Fibroblast of mammary gland (primary cell): Measurements from ENCODE around the gene DLX1.
A peak's percentile ranks its signal among the peaks of the same experiment; 100 is the strongest.

Experiments
- DNase-seq: peaks from one replicate; pipeline ENCODE4 v3.0.0-alpha.2; 2010; ENCODE audit warnings: low read depth
- H3K4me3 ChIP-seq: 2 replicates; pipeline ENCODE4 v1.5.1; 2011; ENCODE audit warnings: low read depth, mild to moderate bottlenecking, low read length, moderate library complexity; ENCODE audit not compliant: control insufficient read depth
- CTCF ChIP-seq: conservative IDR thresholded peaks from 2 replicates; pipeline ENCODE4 v1.5.1; 2011; ENCODE audit warnings: low read depth, low read length, inconsistent platforms; ENCODE audit not compliant: control insufficient read depth, insufficient read depth

The DLX1 gene

GRCh38 chr2:172085460-172086159, at the start of gene DLX1:
TSS of gene DLX1 (plus strand) at chr2:172085507. CDS start at chr2:172085678, 171 bp downstream.
- TF ChIP-seq CTCF: no peak
- DNase-seq: no peak
- H3K4me3 ChIP-seq: peak within 1 kb of the TSS; percentile 49

- no peak for DNase-seq
- no peak overlapping the region for H3K4me3 ChIP-seq
- no peak for TF ChIP-seq CTCF
These were observed 47.2 kb upstream of the DLX1 start for GRCh38 chr2:172038121-172038520.

GRCh38 chr2:172038604-172039003, 46.7 kb upstream of the DLX1 start:
- no peak overlapping the region for H3K4me3 ChIP-seq
- DNase-seq: peak; percentile 56
- no peak for TF ChIP-seq CTCF

GRCh38 chr2:172039011-172039704, 46.1 kb upstream of the DLX1 start:
- no peak overlapping the region for H3K4me3 ChIP-seq
- no peak for DNase-seq
- no peak for TF ChIP-seq CTCF

- no peak for DNase-seq
- no peak overlapping the region for H3K4me3 ChIP-seq
- no peak for TF ChIP-seq CTCF
These were observed 45.0 kb upstream of the DLX1 start for GRCh38 chr2:172040311-172040710.

- TF ChIP-seq CTCF: no peak
- H3K4me3 ChIP-seq: no peak overlapping the region
- DNase-seq: no peak
These were observed 39.1 kb upstream of the DLX1 start for GRCh38 chr2:172046080-172046678.
